GM12878 (cell line): ENCODE data around the gene DUSP10. TPM values are rescaled to one million over a fixed set of nuclear protein-coding genes. Genes with fewer than 3 reads are reported as not detected.

Experiments used
- BHLHE40 ChIP-seq, 2 experiments: fragments of 450-650 bp in 1 of 2; IDR thresholded peaks; 2 replicates each; pipeline ENCODE4 v1.6.1; 2011 to 2017; ENCODE audit warnings: low read depth in 2 of 2, borderline replicate concordance in 1 of 2, improper control_type of control experiment in 1 of 2, low read length in 1 of 2, mild to moderate bottlenecking in 1 of 2
- CREM ChIP-seq: IDR thresholded peaks from 2 replicates; pipeline ENCODE4 v1.6.1; 2014; ENCODE audit warnings: antibody characterized with exemption, low read depth
- EGR1 ChIP-seq, 2 experiments: IDR thresholded peaks; 1 replicate in 1 of 2; 2 replicates in 1 of 2; pipeline ENCODE4 v1.6.1; 2011 to 2012; ENCODE audit warnings: low read depth in 2 of 2, low read length in 2 of 2, borderline replicate concordance in 1 of 2, mild to moderate bottlenecking in 1 of 2, moderate library complexity in 1 of 2
- ETV6 ChIP-seq, 2 experiments: fragments of 450-650 bp in 1 of 2; IDR thresholded peaks in 1 of 2; conservative IDR thresholded peaks in 1 of 2; 2 replicates each; pipeline ENCODE4 v1.6.1; 2014; ENCODE audit warnings: antibody characterized with exemption in 1 of 2, borderline replicate concordance in 1 of 2, low read depth in 1 of 2, mild to moderate bottlenecking in 1 of 2, moderate library complexity in 1 of 2
- MEF2A ChIP-seq: IDR thresholded peaks from 2 replicates; pipeline ENCODE4 v1.6.1; 2011; ENCODE audit warnings: low read depth, mild to moderate bottlenecking, low read length, moderate library complexity; ENCODE audit not compliant: insufficient read depth
- MXI1 ChIP-seq: fragments of 150-350 bp; IDR thresholded peaks from 2 replicates; pipeline ENCODE4 v1.6.1; 2011; ENCODE audit warnings: low read depth, mild to moderate bottlenecking, inconsistent platforms, low read length, improper control_type of control experiment
- PML ChIP-seq: IDR thresholded peaks from 2 replicates; pipeline ENCODE4 v1.6.1; 2012; ENCODE audit warnings: low read length, inconsistent platforms
- POU2F2 ChIP-seq: IDR thresholded peaks from 3 replicates; pipeline ENCODE4 v1.6.1; 2011; ENCODE audit warnings: low read depth, mild to moderate bottlenecking, low read length, borderline replicate concordance
- SREBF2 ChIP-seq: IDR thresholded peaks from 2 replicates; pipeline ENCODE4 v1.6.1; 2012; ENCODE audit warnings: mild to moderate bottlenecking, low read length
- polyA plus RNA-seq, 11 experiments: library from polyadenylated mRNA; depleted of rRNA in 4 of 11; unstranded in 6 of 11; stranded (reverse) in 5 of 11; fragments of >200 nt; fragmentation: Nextera tagmentation in 4 of 11; fragmentation: Illumina TruSeq in 1 of 11; extraction: Ambion mirVana in 4 of 11; extraction: Trizol in 1 of 11; gene quantifications; 1 replicate in 1 of 11; 2 replicates in 10 of 11; pipeline versions ENCODE4 v1.2.1 to v1.2.3, GENCODE V29; 2011 to 2016; ENCODE audit warnings: inconsistent platforms in 2 of 11, missing spikeins in 2 of 11, low read depth in 1 of 11
- total RNA-seq, 4 experiments: library from RNA; depleted of rRNA in 3 of 4; stranded (reverse); fragments of >200 nt in 3 of 4; fragmentation: Illumina TruSeq in 1 of 4; extraction: Trizol in 1 of 4; gene quantifications; 2 replicates each; pipeline versions ENCODE4 v1.2.1 to v1.2.3, GENCODE V29; 2013 to 2021
- TF ChIP-seq, protein P1 (sequence below): fragments of 450-650 bp; IDR thresholded peaks from 2 replicates; pipeline ENCODE4 v1.6.1; 2017; ENCODE audit warnings: low read depth, mild to moderate bottlenecking, moderate library complexity
- TF ChIP-seq, protein P2 (sequence below): fragments of 450-650 bp; IDR thresholded peaks from 2 replicates; pipeline ENCODE4 v1.6.1; 2017; ENCODE audit warnings: mild to moderate bottlenecking, moderate library complexity
- TF ChIP-seq, protein P3 (sequence below): fragments of 450-650 bp; IDR thresholded peaks from 2 replicates; pipeline ENCODE4 v1.6.1; 2017; ENCODE audit warnings: mild to moderate bottlenecking, moderate library complexity
- TF ChIP-seq, protein P4 (sequence below): fragments of 450-650 bp; IDR thresholded peaks from 2 replicates; pipeline ENCODE4 v1.6.1; 2016; ENCODE audit warnings: mild to moderate bottlenecking, moderate library complexity, borderline replicate concordance

Gene DUSP10
- total and polyA plus RNA-seq, 10 of the 15 experiments (the other 5 are each of a cell fraction or from before 2014, with no cell fraction given), result 20.3 to 38.4 (median 27.8) TPM

DNA sequence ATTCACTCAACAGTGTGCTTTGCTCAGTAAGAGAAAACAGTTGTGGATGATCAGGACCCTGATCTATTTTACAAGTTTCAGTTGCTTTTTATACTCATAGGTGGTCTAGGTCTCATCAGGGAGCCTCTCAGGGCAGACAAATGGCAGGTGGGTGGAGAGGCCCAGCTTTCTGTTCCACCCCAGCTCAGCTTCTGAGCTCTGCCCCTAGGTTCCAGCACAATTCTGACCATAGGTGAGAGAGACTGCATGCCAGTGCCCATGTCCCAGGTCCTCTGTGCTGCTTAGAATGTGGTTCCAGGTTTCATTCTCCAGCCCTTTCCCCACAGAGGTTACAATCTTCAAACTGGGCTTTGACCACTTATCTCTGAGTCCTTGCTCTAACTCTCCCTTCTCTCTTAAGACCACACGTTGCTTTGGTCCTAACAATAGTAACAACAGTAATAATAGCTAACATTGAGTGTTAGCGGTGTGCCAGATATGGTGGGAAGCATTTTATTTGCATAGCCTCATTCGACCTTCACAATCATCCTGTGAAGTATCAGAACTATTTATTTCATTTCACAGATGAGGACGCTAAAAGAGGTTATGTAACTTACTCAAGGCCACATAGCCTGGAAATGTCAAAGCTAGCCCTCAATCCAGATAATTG, 19.6 kb upstream of the DUSP10 start (continued):
- TF ChIP-seq, protein P1, sequence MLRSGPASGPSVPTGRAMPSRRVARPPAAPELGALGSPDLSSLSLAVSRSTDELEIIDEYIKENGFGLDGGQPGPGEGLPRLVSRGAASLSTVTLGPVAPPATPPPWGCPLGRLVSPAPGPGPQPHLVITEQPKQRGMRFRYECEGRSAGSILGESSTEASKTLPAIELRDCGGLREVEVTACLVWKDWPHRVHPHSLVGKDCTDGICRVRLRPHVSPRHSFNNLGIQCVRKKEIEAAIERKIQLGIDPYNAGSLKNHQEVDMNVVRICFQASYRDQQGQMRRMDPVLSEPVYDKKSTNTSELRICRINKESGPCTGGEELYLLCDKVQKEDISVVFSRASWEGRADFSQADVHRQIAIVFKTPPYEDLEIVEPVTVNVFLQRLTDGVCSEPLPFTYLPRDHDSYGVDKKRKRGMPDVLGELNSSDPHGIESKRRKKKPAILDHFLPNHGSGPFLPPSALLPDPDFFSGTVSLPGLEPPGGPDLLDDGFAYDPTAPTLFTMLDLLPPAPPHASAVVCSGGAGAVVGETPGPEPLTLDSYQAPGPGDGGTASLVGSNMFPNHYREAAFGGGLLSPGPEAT, result peak; percentile 59; the same call in 1 of the 2 replicates
- TF ChIP-seq POU2F2 (peak; percentile 88), BHLHE40 (IDR thresholded peaks at IDR 0.05; ENCODE audit: borderline replicate concordance in 1 of 2, low read depth in 2 of 2, low read length in 1 of 2) (peak in 1 of 2 experiments; percentile 45; a peak in 2 of 4 replicates), MXI1 (no peak), MEF2A (peak; percentile 90), PML (peak; percentile 81; the same call in 1 of the 2 replicates), CREM (peak; percentile 77), EGR1 (IDR thresholded peaks at IDR 0.05; ENCODE audit: borderline replicate concordance in 1 of 2, low read depth in 2 of 2, low read length in 2 of 2) (peak in 1 of 2 experiments; percentile 72; a peak in 2 of 3 replicates), ETV6 (conservative IDR thresholded peaks at IDR 0.05 in 1 of 2, IDR thresholded peaks at IDR 0.05 in 1 of 2; ENCODE audit: borderline replicate concordance in 1 of 2, low read depth in 1 of 2) (0 out of 4 replicates have a peak, but pooled peaks of 1 of the 2 experiments have one; percentile 55), SREBF2 (no peak)
- TF ChIP-seq, protein P2, sequence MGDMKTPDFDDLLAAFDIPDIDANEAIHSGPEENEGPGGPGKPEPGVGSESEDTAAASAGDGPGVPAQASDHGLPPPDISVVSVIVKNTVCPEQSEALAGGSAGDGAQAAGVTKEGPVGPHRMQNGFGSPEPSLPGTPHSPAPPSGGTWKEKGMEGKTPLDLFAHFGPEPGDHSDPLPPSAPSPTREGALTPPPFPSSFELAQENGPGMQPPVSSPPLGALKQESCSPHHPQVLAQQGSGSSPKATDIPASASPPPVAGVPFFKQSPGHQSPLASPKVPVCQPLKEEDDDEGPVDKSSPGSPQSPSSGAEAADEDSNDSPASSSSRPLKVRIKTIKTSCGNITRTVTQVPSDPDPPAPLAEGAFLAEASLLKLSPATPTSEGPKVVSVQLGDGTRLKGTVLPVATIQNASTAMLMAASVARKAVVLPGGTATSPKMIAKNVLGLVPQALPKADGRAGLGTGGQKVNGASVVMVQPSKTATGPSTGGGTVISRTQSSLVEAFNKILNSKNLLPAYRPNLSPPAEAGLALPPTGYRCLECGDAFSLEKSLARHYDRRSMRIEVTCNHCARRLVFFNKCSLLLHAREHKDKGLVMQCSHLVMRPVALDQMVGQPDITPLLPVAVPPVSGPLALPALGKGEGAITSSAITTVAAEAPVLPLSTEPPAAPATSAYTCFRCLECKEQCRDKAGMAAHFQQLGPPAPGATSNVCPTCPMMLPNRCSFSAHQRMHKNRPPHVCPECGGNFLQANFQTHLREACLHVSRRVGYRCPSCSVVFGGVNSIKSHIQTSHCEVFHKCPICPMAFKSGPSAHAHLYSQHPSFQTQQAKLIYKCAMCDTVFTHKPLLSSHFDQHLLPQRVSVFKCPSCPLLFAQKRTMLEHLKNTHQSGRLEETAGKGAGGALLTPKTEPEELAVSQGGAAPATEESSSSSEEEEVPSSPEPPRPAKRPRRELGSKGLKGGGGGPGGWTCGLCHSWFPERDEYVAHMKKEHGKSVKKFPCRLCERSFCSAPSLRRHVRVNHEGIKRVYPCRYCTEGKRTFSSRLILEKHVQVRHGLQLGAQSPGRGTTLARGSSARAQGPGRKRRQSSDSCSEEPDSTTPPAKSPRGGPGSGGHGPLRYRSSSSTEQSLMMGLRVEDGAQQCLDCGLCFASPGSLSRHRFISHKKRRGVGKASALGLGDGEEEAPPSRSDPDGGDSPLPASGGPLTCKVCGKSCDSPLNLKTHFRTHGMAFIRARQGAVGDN, result peak; percentile 79
- TF ChIP-seq, protein P3, sequence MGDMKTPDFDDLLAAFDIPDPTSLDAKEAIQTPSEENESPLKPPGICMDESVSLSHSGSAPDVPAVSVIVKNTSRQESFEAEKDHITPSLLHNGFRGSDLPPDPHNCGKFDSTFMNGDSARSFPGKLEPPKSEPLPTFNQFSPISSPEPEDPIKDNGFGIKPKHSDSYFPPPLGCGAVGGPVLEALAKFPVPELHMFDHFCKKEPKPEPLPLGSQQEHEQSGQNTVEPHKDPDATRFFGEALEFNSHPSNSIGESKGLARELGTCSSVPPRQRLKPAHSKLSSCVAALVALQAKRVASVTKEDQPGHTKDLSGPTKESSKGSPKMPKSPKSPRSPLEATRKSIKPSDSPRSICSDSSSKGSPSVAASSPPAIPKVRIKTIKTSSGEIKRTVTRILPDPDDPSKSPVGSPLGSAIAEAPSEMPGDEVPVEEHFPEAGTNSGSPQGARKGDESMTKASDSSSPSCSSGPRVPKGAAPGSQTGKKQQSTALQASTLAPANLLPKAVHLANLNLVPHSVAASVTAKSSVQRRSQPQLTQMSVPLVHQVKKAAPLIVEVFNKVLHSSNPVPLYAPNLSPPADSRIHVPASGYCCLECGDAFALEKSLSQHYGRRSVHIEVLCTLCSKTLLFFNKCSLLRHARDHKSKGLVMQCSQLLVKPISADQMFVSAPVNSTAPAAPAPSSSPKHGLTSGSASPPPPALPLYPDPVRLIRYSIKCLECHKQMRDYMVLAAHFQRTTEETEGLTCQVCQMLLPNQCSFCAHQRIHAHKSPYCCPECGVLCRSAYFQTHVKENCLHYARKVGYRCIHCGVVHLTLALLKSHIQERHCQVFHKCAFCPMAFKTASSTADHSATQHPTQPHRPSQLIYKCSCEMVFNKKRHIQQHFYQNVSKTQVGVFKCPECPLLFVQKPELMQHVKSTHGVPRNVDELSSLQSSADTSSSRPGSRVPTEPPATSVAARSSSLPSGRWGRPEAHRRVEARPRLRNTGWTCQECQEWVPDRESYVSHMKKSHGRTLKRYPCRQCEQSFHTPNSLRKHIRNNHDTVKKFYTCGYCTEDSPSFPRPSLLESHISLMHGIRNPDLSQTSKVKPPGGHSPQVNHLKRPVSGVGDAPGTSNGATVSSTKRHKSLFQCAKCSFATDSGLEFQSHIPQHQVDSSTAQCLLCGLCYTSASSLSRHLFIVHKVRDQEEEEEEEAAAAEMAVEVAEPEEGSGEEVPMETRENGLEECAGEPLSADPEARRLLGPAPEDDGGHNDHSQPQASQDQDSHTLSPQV, result no peak
- TF ChIP-seq, protein P4, sequence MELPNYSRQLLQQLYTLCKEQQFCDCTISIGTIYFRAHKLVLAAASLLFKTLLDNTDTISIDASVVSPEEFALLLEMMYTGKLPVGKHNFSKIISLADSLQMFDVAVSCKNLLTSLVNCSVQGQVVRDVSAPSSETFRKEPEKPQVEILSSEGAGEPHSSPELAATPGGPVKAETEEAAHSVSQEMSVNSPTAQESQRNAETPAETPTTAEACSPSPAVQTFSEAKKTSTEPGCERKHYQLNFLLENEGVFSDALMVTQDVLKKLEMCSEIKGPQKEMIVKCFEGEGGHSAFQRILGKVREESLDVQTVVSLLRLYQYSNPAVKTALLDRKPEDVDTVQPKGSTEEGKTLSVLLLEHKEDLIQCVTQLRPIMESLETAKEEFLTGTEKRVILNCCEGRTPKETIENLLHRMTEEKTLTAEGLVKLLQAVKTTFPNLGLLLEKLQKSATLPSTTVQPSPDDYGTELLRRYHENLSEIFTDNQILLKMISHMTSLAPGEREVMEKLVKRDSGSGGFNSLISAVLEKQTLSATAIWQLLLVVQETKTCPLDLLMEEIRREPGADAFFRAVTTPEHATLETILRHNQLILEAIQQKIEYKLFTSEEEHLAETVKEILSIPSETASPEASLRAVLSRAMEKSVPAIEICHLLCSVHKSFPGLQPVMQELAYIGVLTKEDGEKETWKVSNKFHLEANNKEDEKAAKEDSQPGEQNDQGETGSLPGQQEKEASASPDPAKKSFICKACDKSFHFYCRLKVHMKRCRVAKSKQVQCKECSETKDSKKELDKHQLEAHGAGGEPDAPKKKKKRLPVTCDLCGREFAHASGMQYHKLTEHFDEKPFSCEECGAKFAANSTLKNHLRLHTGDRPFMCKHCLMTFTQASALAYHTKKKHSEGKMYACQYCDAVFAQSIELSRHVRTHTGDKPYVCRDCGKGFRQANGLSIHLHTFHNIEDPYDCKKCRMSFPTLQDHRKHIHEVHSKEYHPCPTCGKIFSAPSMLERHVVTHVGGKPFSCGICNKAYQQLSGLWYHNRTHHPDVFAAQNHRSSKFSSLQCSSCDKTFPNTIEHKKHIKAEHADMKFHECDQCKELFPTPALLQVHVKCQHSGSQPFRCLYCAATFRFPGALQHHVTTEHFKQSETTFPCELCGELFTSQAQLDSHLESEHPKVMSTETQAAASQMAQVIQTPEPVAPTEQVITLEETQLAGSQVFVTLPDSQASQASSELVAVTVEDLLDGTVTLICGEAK, result no peak
